H1 (cell line): ENCODE results near the gene C1orf174. TPM values are rescaled to one million over a fixed set of nuclear protein-coding genes. Genes with fewer than 3 reads are reported as not detected.

ENCODE experiments used
- CTCF ChIA-PET: fragments of 300-600 bp; sonication (Branson Sonifier 250); formaldehyde crosslinking; loops from one replicate; lab custom pipeline; 2021; ENCODE audit not compliant: partially characterized antibody; lab: Charles Lee
- POLR2A ChIA-PET: fragments of 300-600 bp; sonication (Branson Sonifier 250); formaldehyde crosslinking; loops from one replicate; lab custom pipeline; 2021; ENCODE audit warnings: inconsistent platforms; ENCODE audit not compliant: partially characterized antibody; lab: Charles Lee
- DNase-seq, 2 experiments: peaks; one replicate each; pipeline versions ENCODE4 v3.0.0 to v3.0.0-alpha.2; 2010 to 2022; ENCODE audit warnings: low spot score in 2 of 2, low read depth in 1 of 2, mixed read lengths in 1 of 2
- FAIRE-seq: peaks from 2 replicates; lab custom pipeline; 2011; peaks lifted over from hg19 to GRCh38; lab: Jason Lieb, UNC
- H2AFZ ChIP-seq: 2 replicates; pipeline ENCODE4 v1.8.1; 2012; ENCODE audit warnings: low read length, inconsistent platforms
- H2AK5ac ChIP-seq: 2 replicates; pipeline ENCODE4 v1.6.1; 2013; ENCODE audit warnings: low read depth, low read length
- H2BK120ac ChIP-seq: replicated peaks from 2 replicates; pipeline ENCODE3; 2013; ENCODE audit warnings: low read depth, low read length, inconsistent platforms
- H2BK12ac ChIP-seq: 2 replicates; pipeline ENCODE4 v1.6.1; 2013; ENCODE audit warnings: low read depth, low read length
- H2BK15ac ChIP-seq: 2 replicates; pipeline ENCODE4 v1.6.1; 2013; ENCODE audit warnings: low read length
- H2BK20ac ChIP-seq: 2 replicates; pipeline ENCODE4 v1.6.1; 2013; ENCODE audit warnings: low read length
- H2BK5ac ChIP-seq: 2 replicates; pipeline ENCODE4 v1.6.1; 2013; ENCODE audit warnings: low read depth, low read length
- H3K14ac ChIP-seq: 2 replicates; pipeline ENCODE4 v1.6.1; 2013; ENCODE audit warnings: inconsistent platforms; ENCODE audit not compliant: insufficient read length
- H3K18ac ChIP-seq: 2 replicates; pipeline ENCODE4 v1.6.1; 2013; ENCODE audit warnings: low read length; ENCODE audit errors: extremely low read depth
- H3K23ac ChIP-seq: 2 replicates; pipeline ENCODE4 v1.6.1; 2013; ENCODE audit warnings: inconsistent platforms; ENCODE audit not compliant: insufficient read length
- H3K23me2 ChIP-seq: 2 replicates; pipeline ENCODE4 v1.6.1; 2013; ENCODE audit warnings: low read depth, low read length
- H3K27ac ChIP-seq: 2 replicates; pipeline ENCODE4 v1.6.1; 2011; ENCODE audit warnings: low read depth, low read length, inconsistent platforms
- H3K27me3 ChIP-seq, 4 experiments: replicated peaks in 1 of 4; 1 replicate in 1 of 4; 2 replicates in 3 of 4; pipeline versions ENCODE4 v1.6.1 to v1.8.1; 2011 to 2013; ENCODE audit warnings: low read length in 3 of 4, mild to moderate bottlenecking in 3 of 4, inconsistent platforms in 2 of 4, mixed read lengths in 2 of 4, moderate library complexity in 1 of 4; ENCODE audit not compliant: control insufficient read depth in 3 of 4, insufficient read depth in 3 of 4; ENCODE audit errors: extremely low read depth in 1 of 4
- H3K36me3 ChIP-seq, 4 experiments: 2 replicates each; pipeline versions ENCODE4 v1.6.1 to v1.8.1; 2011 to 2013; ENCODE audit warnings: mild to moderate bottlenecking in 4 of 4, low read length in 3 of 4, moderate library complexity in 2 of 4, control low read depth in 1 of 4, inconsistent platforms in 1 of 4; ENCODE audit not compliant: insufficient read depth in 4 of 4, control insufficient read depth in 2 of 4
- H3K4ac ChIP-seq: replicated peaks from 2 replicates; pipeline ENCODE3; 2013; ENCODE audit warnings: low read length, low read depth, mixed read lengths, inconsistent platforms; ENCODE audit not compliant: insufficient read length
- H3K4me1 ChIP-seq, 4 experiments: replicated peaks in 1 of 4; 1 replicate in 1 of 4; 2 replicates in 3 of 4; pipeline versions ENCODE4 v1.6.1 to v1.8.1; 2011 to 2013; ENCODE audit warnings: low read length in 3 of 4, inconsistent platforms in 2 of 4, mixed read lengths in 1 of 4; ENCODE audit not compliant: insufficient read depth in 4 of 4, control insufficient read depth in 3 of 4
- H3K4me2 ChIP-seq, 2 experiments: 2 replicates each; pipeline versions ENCODE4 v1.6.1 to v1.8.1; 2011 to 2013; ENCODE audit warnings: low read depth in 2 of 2, low read length in 2 of 2, control low read depth in 1 of 2, inconsistent platforms in 1 of 2, mild to moderate bottlenecking in 1 of 2; ENCODE audit not compliant: insufficient read depth in 1 of 2
- H3K4me3 ChIP-seq, 4 experiments: fragments of 200-600, 300-600 bp in 1 of 4; sonication (generic), shearing (Covaris generic), sonication (Bioruptor Twin) in 1 of 4; 2 replicates each; pipeline versions ENCODE4 v1.5.1 to v1.8.1; 2011 to 2016; ENCODE audit warnings: low read length in 4 of 4, low read depth in 3 of 4, control low read depth in 2 of 4, inconsistent platforms in 2 of 4, mild to moderate bottlenecking in 2 of 4, mixed read lengths in 1 of 4, moderate library complexity in 1 of 4; ENCODE audit not compliant: insufficient read depth in 2 of 4; ENCODE audit errors: extremely low read depth in 1 of 4
- H3K56ac ChIP-seq: replicated peaks from 2 replicates; pipeline ENCODE3; 2013; ENCODE audit warnings: low read depth, mild to moderate bottlenecking, mixed read lengths, low read length, inconsistent platforms; ENCODE audit not compliant: insufficient read length
- H3K79me1 ChIP-seq: 2 replicates; pipeline ENCODE4 v1.6.1; 2013; ENCODE audit warnings: low read depth, low read length, control low read depth
- H3K79me2 ChIP-seq, 2 experiments: 2 replicates each; pipeline versions ENCODE4 v1.6.1 to v1.8.1; 2012 to 2013; ENCODE audit warnings: low read length in 2 of 2, mild to moderate bottlenecking in 2 of 2, inconsistent platforms in 1 of 2; ENCODE audit not compliant: insufficient read depth in 2 of 2, control insufficient read depth in 1 of 2
- H3K9ac ChIP-seq, 4 experiments: replicated peaks in 1 of 4; 1 replicate in 1 of 4; 2 replicates in 3 of 4; pipeline versions ENCODE4 v1.6.1 to v1.8.1; 2011 to 2013; ENCODE audit warnings: low read depth in 3 of 4, low read length in 3 of 4, control low read depth in 2 of 4, mild to moderate bottlenecking in 2 of 4, moderate library complexity in 2 of 4, inconsistent platforms in 1 of 4; ENCODE audit errors: extremely low read depth in 1 of 4
- H3K9me3 ChIP-seq, 2 experiments: 2 replicates each; pipeline versions ENCODE4 v1.6.1 to v1.8.1; 2012 to 2013; ENCODE audit warnings: mild to moderate bottlenecking in 2 of 2, moderate library complexity in 2 of 2, control low read depth in 1 of 2, inconsistent platforms in 1 of 2, low read depth in 1 of 2, low read length in 1 of 2, mixed read lengths in 1 of 2; ENCODE audit not compliant: insufficient read depth in 2 of 2
- H4K20me1 ChIP-seq, 2 experiments: replicated peaks in 1 of 2; 2 replicates each; pipeline versions ENCODE3 to v1.8.1; 2011 to 2013; ENCODE audit warnings: inconsistent platforms in 2 of 2, low read length in 2 of 2, mild to moderate bottlenecking in 1 of 2; ENCODE audit not compliant: insufficient read depth in 2 of 2, control insufficient read depth in 1 of 2
- H4K5ac ChIP-seq: 2 replicates; pipeline ENCODE4 v1.6.1; 2013; ENCODE audit warnings: low read length, low read depth, mixed read lengths, inconsistent platforms; ENCODE audit not compliant: insufficient read length
- H4K8ac ChIP-seq: 2 replicates; pipeline ENCODE4 v1.8.0; 2013; ENCODE audit warnings: mild to moderate bottlenecking, moderate library complexity, low read length, inconsistent platforms; ENCODE audit not compliant: insufficient read depth; ENCODE audit errors: extremely low read depth
- H4K91ac ChIP-seq: replicated peaks from 2 replicates; pipeline ENCODE3; 2013; ENCODE audit warnings: low read length, mixed read lengths, inconsistent platforms; ENCODE audit not compliant: insufficient read length
- CREB1 ChIP-seq: IDR thresholded peaks from 2 replicates; pipeline ENCODE4 v1.6.1; 2012; ENCODE audit warnings: inconsistent platforms
- E2F6 ChIP-seq: IDR thresholded peaks from 2 replicates; pipeline ENCODE4 v1.6.1; 2012; ENCODE audit warnings: inconsistent platforms
- POU5F1 ChIP-seq: IDR thresholded peaks from 2 replicates; pipeline ENCODE4 v1.6.1; 2011; ENCODE audit warnings: low read depth, mild to moderate bottlenecking, low read length, moderate library complexity
- WGBS, 2 experiments: shearing (Covaris generic) in 1 of 2; methylation state at CpG; one replicate each; pipeline versions ENCODE4 v1.1.6 to v1.1.7; 2013 to 2015; ENCODE audit warnings: low lambda C conversion rate in 2 of 2, mixed read lengths in 2 of 2, inconsistent platforms in 1 of 2, low coverage in 1 of 2, missing lambda C conversion rate in 1 of 2; ENCODE audit not compliant: insufficient replicate concordance in 2 of 2, insufficient coverage in 1 of 2, insufficient read length in 1 of 2; ENCODE audit errors: extremely low coverage in 1 of 2, missing lambda C conversion rate in 1 of 2; 5-methylcytosine and 5-hydroxymethylcytosine counted together
- polyA plus RNA-seq, 7 experiments: library from polyadenylated mRNA; depleted of rRNA in 3 of 7; stranded (reverse) in 5 of 7; unstranded in 2 of 7; fragments of >200 nt in 5 of 7; fragments of 200-250 nt in 2 of 7; gene quantifications; 1 replicate in 5 of 7; 2 replicates in 1 of 7; 4 replicates in 1 of 7; pipeline versions ENCODE4 v1.2.1 to v1.2.3, GENCODE V29; 2011 to 2013; ENCODE audit warnings: missing spikeins in 2 of 7, mixed read lengths in 2 of 7
- total RNA-seq: library from RNA; stranded (reverse); fragmentation: NEBNext Ultra II Directional; extraction: Animal tissue kit (Norgen Biotek cat#: 25700); gene quantifications from 2 replicates; pipeline ENCODE4 v1.2.1, GENCODE V29; 2021

Gene C1orf174
- total and polyA plus RNA-seq, 2 of the 8 experiments (the other 6 are each of a cell fraction or from before 2014, with no cell fraction given): 28.4 to 32.4 TPM

- no peak for FAIRE-seq
These were observed 15.1 kb downstream of the C1orf174 start for GRCh38 chr1:3884966-3885365.

More at GRCh38 chr1:3884966-3885365, 15.1 kb downstream of the C1orf174 start:
- Histone ChIP-seq H2BK20ac (no peak overlapping the region), H3K4me2 (no peak overlapping the region), H3K56ac (no peak overlapping the region), H3K27me3 (no peaks in the 10 kb centered on the region), H2AFZ (no peak overlapping the region), H3K4me3 (no peak overlapping the region), H2AK5ac (no peak overlapping the region), H3K23ac (no peak overlapping the region), H2BK120ac (no peak overlapping the region), H3K23me2 (no peaks in the 10 kb centered on the region), H4K20me1 (peaks cover 2% of the 10 kb centered on the region in 2 experiments), H3K36me3 (peaks cover 3 to 8% (median 6%) of the 10 kb centered on the region in 4 experiments; a peak in 6 of 8 replicates), H3K79me2 (no peaks in the 10 kb centered on the region), H4K5ac (no peak overlapping the region), H4K8ac (no peak overlapping the region), H3K9ac (no peak overlapping the region), H4K91ac (no peak overlapping the region), H3K79me1 (no peaks in the 10 kb centered on the region), H3K4me1 (no peaks in the 10 kb centered on the region), H2BK5ac (no peak overlapping the region), H3K9me3 (no peaks in the 10 kb centered on the region), H3K14ac (no peak overlapping the region), H3K4ac (no peak overlapping the region), H2BK12ac (no peak overlapping the region), H2BK15ac (no peak overlapping the region), H3K27ac (no peak overlapping the region), H3K18ac (no peak overlapping the region)
- POLR2A ChIA-PET: no interaction called here
- TF ChIP-seq CREB1 (no peak), E2F6 (no peak), POU5F1 (no peak)
- 88% methylated on average over 13 of the region's 13 CpGs; no CpG with 5 or more reads in 1 of the 2 experiments for WGBS, 2 experiments
- no peak for DNase-seq
- CTCF ChIA-PET: interaction anchor here (1.0 to 2.7 kb wide), 4 partner anchors 12 to 29 kb away, joined by 3 to 5 read pairs (median 4); partner anchors contain the start of genes CEP104 and DFFB
